ENCODE data around the gene ITFG1. TPM values are rescaled to one million over a fixed set of nuclear protein-coding genes. Genes with fewer than 3 reads are reported as not detected.
"Not testable (repeated sequence)": the region's sequence is repeated elsewhere in the genome, so short reads cannot be mapped to it uniquely, and the experiment has no call there.

The ITFG1 gene
- total and polyA plus RNA-seq, 5 donors = 51.7 to 72.6 (median 63.4) TPM

DNA sequence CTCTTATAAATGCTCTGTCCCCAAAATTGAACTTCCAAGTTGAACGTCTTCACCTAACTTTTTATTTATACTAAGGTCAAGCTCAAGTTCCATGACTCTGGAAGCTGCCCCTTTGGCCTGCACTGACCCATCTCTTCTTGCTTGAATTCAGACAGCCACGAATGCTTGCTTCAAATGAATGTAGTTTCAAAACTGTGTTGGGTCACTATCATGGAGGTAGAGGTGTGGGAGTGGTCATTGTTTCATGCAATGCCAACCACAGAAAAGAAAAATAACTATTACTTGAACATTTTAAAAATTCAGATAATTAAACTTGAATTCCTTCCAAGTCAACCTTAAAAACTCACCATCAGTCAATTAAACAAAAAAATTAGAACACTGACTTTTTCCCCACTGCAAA is 2.5 kb downstream of the ITFG1 start:
- Histone ChIP-seq H3K4me1 (ENCODE audit: control insufficient read depth, insufficient read depth, low read length) (peaks cover 3% of the 10 kb centered on the region), H3K9me3 (ENCODE audit: control insufficient read depth, low read length) (no peaks in the 10 kb centered on the region), H3K27ac (ENCODE audit: low read length) (no peak overlapping the region), H3K27me3 (ENCODE audit: control insufficient read depth, insufficient read depth) (no peaks in the 10 kb centered on the region), H3K4me3 (ENCODE audit: low read length) (no peak overlapping the region)
- ATAC-seq (no peak), DNase-seq (no peak)
- 86% methylated on average over 2 of the region's 2 CpGs for WGBS
- intact Hi-C loops (cut with DNase I) = no loop called here

DNA sequence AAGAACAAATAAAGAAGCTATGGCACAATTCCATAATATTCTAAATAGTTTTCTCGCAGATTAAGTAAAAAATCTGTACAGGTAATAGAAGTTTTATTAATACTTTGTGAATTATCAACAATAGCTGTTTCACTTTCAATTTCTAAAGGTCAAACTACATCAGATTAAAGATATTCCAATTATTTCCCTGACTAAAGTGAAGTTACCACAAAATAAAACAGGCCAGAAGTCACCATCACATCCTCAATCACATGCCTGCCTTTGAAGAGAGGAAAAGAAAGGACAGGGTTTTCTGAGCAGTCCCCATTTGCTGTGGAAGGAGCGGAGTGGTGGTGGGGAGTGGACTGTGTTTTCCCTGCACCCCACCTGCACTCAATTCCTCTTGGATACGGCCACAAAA is 11.1 kb downstream of the ITFG1 start:
- no peak for ATAC-seq
- WGBS = 88% methylated on average over 3 of the region's 3 CpGs
- DNase-seq = no peak
- intact Hi-C loops (cut with DNase I) = loop anchor here in 1 of 4 donors (5.0 kb wide), 1 partner anchor 218 kb away; no protein-coding TSS in a partner anchor
- no peak overlapping the region for H3K4me3 ChIP-seq (ENCODE audit: low read length)
- no peak overlapping the region for H3K27ac ChIP-seq (ENCODE audit: low read length)
- peaks cover 2% of the 10 kb centered on the region for H3K4me1 ChIP-seq (ENCODE audit: control insufficient read depth, insufficient read depth, low read length)
- H3K9me3 ChIP-seq (ENCODE audit: control insufficient read depth, low read length) = no peaks in the 10 kb centered on the region
- no peaks in the 10 kb centered on the region for H3K27me3 ChIP-seq (ENCODE audit: control insufficient read depth, insufficient read depth)

DNA sequence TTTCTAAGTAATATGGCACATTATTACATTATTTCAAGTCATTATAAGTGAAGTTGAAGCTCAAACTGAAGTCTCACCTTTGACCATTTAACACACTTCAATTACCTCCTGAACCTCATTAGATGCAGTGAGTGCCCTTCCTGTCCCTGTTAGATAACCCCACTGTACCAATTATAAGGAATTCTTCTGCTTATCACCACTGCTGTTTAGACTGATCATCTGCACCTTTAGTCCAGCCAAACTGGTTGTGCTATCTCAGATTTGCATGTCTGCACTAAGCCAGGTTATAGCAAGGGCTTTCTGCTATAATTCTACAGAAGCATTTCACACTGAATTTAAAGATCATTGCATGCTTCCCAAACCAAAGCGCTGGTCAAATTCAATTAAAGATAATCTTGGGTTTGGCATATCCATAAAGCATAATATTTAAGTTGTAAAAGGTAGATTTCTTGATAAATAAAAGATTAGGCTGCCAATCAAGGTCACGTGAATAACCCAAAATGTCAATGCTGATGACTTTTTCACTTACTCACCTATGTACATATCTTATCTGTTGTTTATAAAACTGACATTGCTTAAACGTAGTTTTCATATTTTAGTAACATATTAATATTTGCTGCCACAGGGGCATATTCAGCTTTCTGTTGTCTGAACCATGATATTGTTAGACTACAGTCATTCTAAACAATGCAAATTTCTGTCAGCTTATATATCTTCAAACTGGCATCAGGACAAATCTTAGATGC is 11.9 kb downstream of the ITFG1 start:
- ATAC-seq = no peak
- no peak for DNase-seq
- Histone ChIP-seq H3K4me1 (ENCODE audit: control insufficient read depth, insufficient read depth, low read length) (peaks cover 2% of the 10 kb centered on the region), H3K9me3 (ENCODE audit: control insufficient read depth, low read length) (no peaks in the 10 kb centered on the region), H3K4me3 (ENCODE audit: low read length) (no peak overlapping the region), H3K27me3 (ENCODE audit: control insufficient read depth, insufficient read depth) (no peaks in the 10 kb centered on the region), H3K27ac (ENCODE audit: low read length) (no peak overlapping the region)
- 81% methylated on average over 3 of the region's 3 CpGs for WGBS
- intact Hi-C loops (cut with DNase I) = no loop called here

DNA sequence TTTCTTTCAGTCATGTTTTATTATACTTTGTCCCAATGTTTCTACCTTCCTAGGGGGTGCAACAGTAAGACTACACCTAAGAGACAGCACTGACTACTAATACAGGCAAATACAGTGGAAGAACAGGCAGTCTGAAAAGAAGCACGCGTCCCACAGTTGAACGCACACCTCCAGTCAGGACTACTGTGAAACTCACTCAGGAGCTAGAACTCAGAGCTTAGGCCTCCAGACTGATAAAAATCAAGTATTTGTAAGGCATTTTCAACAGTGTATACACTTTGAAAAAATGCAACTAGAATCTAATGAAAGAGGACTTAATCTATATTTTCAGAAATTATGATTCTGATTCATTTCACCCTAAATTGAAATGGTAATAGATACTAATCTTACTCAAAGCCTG is 14.4 kb downstream of the ITFG1 start:
- Histone ChIP-seq H3K9me3 (ENCODE audit: control insufficient read depth, low read length) (no peaks in the 10 kb centered on the region), H3K27ac (ENCODE audit: low read length) (no peak overlapping the region), H3K27me3 (ENCODE audit: control insufficient read depth, insufficient read depth) (no peaks in the 10 kb centered on the region), H3K4me3 (ENCODE audit: low read length) (no peak overlapping the region), H3K4me1 (ENCODE audit: control insufficient read depth, insufficient read depth, low read length) (peaks cover 2% of the 10 kb centered on the region)
- intact Hi-C loops (cut with DNase I) = no loop called here
- WGBS = 99% methylated on average over 3 of the region's 3 CpGs
- no peak for DNase-seq
- no peak for ATAC-seq

DNA sequence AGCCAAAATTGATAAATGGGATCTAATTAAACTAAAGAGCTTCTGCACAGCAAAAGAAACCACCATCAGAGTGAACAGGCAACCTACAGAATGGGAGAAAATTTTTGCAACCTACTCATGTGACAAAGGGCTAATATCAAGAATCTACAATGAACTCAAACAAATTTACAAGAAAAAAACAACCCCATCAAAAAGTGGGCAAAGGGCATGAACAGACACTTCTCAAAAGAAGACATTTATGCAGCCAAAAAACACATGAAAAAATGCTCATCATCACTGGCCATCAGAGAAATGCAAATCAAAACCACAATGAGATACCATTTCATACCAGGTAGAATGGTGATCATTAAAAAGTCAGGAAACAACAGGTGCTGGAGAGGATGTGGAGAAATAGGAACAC is 18.0 kb downstream of the ITFG1 start:
- ATAC-seq; H3K27ac ChIP-seq (ENCODE audit: low read length); H3K4me1 ChIP-seq (ENCODE audit: control insufficient read depth, insufficient read depth, low read length); DNase-seq; H3K9me3 ChIP-seq (ENCODE audit: control insufficient read depth, low read length); H3K27me3 ChIP-seq (ENCODE audit: control insufficient read depth, insufficient read depth); intact Hi-C loops (cut with DNase I); H3K4me3 ChIP-seq (ENCODE audit: low read length): not testable (repeated sequence)

DNA sequence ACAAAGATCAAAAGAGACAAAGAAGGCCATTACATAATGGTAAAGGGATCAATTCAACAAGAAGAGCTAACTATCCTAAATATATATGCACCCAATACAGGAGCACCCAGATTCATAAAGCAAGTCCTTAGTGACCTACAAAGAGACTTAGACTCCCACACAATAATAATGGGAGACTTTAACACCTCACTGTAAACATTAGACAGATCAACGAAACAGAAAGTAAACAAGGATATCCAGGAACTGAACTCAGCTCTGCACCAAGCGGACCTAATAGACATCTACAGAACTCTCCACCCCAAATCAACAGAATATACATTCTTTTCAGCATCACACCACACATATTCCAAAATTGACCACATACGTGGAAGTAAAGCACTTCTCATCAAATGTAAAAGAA is 20.8 kb downstream of the ITFG1 start:
- DNase-seq; ATAC-seq; H3K4me3 ChIP-seq (ENCODE audit: low read length); H3K27me3 ChIP-seq (ENCODE audit: control insufficient read depth, insufficient read depth); H3K27ac ChIP-seq (ENCODE audit: low read length); intact Hi-C loops (cut with DNase I); H3K9me3 ChIP-seq (ENCODE audit: control insufficient read depth, low read length); H3K4me1 ChIP-seq (ENCODE audit: control insufficient read depth, insufficient read depth, low read length): not testable (repeated sequence)
- WGBS = 97% methylated on average over 3 of the region's 3 CpGs

DNA sequence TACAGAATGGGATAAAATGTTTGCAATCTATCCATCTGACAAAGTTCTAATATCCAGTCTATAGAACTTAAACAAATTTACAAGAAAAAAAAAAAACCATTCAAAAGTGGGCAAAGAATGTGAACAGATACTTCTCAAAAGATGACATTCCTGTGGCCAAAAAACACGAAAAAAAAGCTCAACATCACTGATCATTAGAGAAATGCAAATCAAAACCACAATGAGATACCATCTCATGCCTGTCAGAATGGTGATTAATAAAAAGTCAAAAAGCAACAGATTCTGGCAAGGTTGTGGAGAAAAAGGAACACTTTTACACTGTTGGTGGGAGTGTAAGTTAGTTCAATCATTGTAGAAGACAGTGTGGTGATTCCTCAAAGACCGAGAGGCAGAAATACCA is 26.6 kb downstream of the ITFG1 start:
- H3K27me3 ChIP-seq (ENCODE audit: control insufficient read depth, insufficient read depth); intact Hi-C loops (cut with DNase I); H3K4me1 ChIP-seq (ENCODE audit: control insufficient read depth, insufficient read depth, low read length); H3K27ac ChIP-seq (ENCODE audit: low read length); H3K9me3 ChIP-seq (ENCODE audit: control insufficient read depth, low read length); ATAC-seq; DNase-seq; H3K4me3 ChIP-seq (ENCODE audit: low read length): not testable (repeated sequence)
- 94% methylated on average over 2 of the region's 2 CpGs for WGBS

DNA sequence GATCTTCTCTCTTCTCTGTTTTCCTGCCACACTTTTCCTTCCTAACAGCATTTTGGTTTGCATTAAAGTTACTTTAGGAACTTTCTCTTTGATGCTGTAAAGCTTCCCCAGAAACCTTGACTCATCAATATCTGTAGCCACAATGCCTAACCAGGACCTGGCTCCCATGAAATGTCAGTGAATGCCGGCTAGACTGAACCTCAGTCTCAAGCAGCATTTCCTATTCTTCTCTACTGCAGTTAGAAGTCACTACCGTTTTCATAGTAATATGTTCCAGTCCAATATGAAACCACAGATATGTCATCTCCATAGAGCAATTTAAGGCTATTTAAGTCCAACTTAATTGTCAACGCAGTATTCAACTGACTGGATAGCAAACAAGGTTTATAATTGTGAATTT is 28.9 kb downstream of the ITFG1 start:
- intact Hi-C loops (cut with DNase I) = no loop called here
- Histone ChIP-seq H3K4me1 (ENCODE audit: control insufficient read depth, insufficient read depth, low read length) (no peaks in the 10 kb centered on the region), H3K27me3 (ENCODE audit: control insufficient read depth, insufficient read depth) (no peaks in the 10 kb centered on the region), H3K27ac (ENCODE audit: low read length) (no peak overlapping the region), H3K4me3 (ENCODE audit: low read length) (no peak overlapping the region), H3K9me3 (ENCODE audit: control insufficient read depth, low read length) (no peaks in the 10 kb centered on the region)
- 90% methylated on average over 3 of the region's 3 CpGs for WGBS
- ATAC-seq = no peak
- DNase-seq = no peak

DNA sequence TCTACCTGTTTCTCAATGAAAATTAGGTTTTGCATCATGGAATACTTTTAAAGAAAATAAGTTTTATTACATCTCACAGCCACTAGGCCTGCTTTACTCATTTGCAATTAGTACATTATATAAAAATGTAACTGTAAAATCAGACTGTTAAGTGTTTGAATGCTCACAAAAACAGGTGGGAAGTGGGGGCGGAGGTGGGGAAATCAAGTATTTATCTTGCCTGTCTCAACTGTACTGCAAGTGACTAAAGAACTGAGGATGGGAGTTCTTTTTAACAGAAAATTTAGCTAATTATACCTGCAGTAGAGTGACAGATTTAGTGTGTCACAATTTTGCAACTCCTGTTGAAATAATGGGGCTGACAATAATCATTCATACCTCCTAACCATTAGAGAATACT is 34.1 kb downstream of the ITFG1 start:
- DNase-seq = no peak
- intact Hi-C loops (cut with DNase I) = no loop called here
- Histone ChIP-seq H3K27me3 (ENCODE audit: control insufficient read depth, insufficient read depth) (no peaks in the 10 kb centered on the region), H3K4me3 (ENCODE audit: low read length) (no peak overlapping the region), H3K27ac (ENCODE audit: low read length) (no peak overlapping the region), H3K4me1 (ENCODE audit: control insufficient read depth, insufficient read depth, low read length) (no peaks in the 10 kb centered on the region), H3K9me3 (ENCODE audit: control insufficient read depth, low read length) (no peaks in the 10 kb centered on the region)
- ATAC-seq = no peak
- WGBS = 99% methylated on average over 1 of the region's 1 CpG

DNA sequence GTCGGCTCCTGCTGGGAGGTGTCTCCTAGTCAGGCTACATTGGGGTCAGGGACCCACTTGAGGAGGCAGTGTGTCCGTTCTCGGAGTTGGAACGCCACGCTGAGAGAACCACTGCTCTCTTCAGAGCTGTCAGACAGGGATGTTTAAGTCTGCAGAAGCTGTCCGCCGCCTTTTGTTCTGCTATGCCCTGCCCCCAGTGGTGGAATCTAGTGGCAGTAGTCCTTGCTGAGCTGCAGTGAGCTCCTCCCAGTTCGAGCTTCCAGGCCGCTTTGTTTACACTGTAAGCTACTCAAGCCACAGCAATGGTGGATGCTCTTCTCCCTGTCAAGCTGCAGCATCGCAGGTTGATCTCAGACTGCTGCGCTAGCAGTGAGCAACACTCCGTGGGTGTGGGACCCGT is 36.0 kb downstream of the ITFG1 start:
- no peak overlapping the region for H3K27ac ChIP-seq (ENCODE audit: low read length)
- no peak overlapping the region for H3K4me3 ChIP-seq (ENCODE audit: low read length)
- ATAC-seq (no peak), DNase-seq (no peak)
- WGBS = 91% methylated on average over 13 of the region's 13 CpGs
- intact Hi-C loops (cut with DNase I) = no loop called here
- no peaks in the 10 kb centered on the region for H3K27me3 ChIP-seq (ENCODE audit: control insufficient read depth, insufficient read depth)
- H3K9me3 ChIP-seq (ENCODE audit: control insufficient read depth, low read length) = no peaks in the 10 kb centered on the region
- H3K4me1 ChIP-seq (ENCODE audit: control insufficient read depth, insufficient read depth, low read length) = no peaks in the 10 kb centered on the region

DNA sequence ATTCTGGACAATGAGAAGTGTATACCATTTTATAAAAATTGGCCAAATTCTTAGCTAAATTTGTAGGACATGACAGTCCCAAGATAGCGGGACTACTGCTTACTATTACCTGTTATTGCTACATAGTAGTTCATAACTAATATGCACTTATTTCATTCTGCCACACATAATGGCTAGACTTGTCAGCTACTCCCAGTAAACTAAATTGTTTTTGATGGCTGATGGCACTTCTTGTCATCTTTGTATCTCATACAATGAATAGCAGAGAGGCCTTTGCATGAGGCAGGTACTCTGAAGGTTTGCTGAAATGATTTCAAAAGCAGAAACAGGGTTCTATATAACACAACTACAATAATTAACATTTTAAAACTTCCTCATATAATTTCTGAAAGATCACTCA is 44.0 kb downstream of the ITFG1 start:
- intact Hi-C loops (cut with DNase I) = no loop called here
- DNase-seq (no peak), ATAC-seq (no peak)
- Histone ChIP-seq H3K4me3 (ENCODE audit: low read length) (no peak overlapping the region), H3K27me3 (ENCODE audit: control insufficient read depth, insufficient read depth) (no peaks in the 10 kb centered on the region), H3K4me1 (ENCODE audit: control insufficient read depth, insufficient read depth, low read length) (no peaks in the 10 kb centered on the region), H3K27ac (ENCODE audit: low read length) (no peak overlapping the region), H3K9me3 (ENCODE audit: control insufficient read depth, low read length) (no peaks in the 10 kb centered on the region)
- 96% methylated on average over 1 of the region's 1 CpG for WGBS

DNA sequence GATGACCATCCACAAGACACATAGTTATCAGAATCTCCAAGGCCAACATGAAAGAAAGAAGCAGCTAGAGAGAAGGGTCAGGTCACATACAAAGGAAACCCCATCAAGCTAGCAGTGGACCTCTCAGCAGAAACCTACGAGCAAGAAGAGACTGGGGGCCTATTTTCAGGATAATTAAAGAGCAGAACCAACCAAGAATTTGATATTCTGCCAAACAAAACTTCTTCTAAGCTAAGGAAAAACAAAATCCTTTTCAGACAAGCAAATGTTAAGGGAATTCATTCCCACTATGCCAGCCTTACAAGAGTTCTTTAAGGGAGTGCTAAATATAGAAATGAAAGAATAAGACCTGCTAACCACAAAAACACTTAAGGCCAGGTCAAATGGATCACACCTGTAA is 47.8 kb downstream of the ITFG1 start:
- DNase-seq = no peak
- Histone ChIP-seq H3K27ac (ENCODE audit: low read length) (no peak overlapping the region), H3K4me1 (ENCODE audit: control insufficient read depth, insufficient read depth, low read length) (no peaks in the 10 kb centered on the region), H3K9me3 (ENCODE audit: control insufficient read depth, low read length) (no peaks in the 10 kb centered on the region), H3K27me3 (ENCODE audit: control insufficient read depth, insufficient read depth) (no peaks in the 10 kb centered on the region), H3K4me3 (ENCODE audit: low read length) (no peak overlapping the region)
- ATAC-seq = no peak
- 61% methylated on average over 1 of the region's 1 CpG for WGBS
- intact Hi-C loops (cut with DNase I) = no loop called here
